Osteocyte (in vitro differentiated cells): ENCODE results near the gene F8. TPM values are rescaled to one million over a fixed set of nuclear protein-coding genes. Genes with fewer than 3 reads are reported as not detected.

Experiments
- DNase-seq: peaks from one replicate; pipeline ENCODE4 v3.0.0; 2021; ENCODE audit warnings: mixed read lengths; ENCODE audit not compliant: unreplicated experiment; ENCODE audit errors: extremely low spot score
- H3K27ac Mint-ChIP-seq: one replicate; pipeline ENCODE4 v1.8.0; 2021; ENCODE audit warnings: mild to moderate bottlenecking, mixed read lengths; ENCODE audit not compliant: unreplicated experiment
- H3K27me3 Mint-ChIP-seq: one replicate; pipeline ENCODE4 v1.8.0; 2021; ENCODE audit warnings: mixed read lengths; ENCODE audit not compliant: unreplicated experiment
- H3K36me3 Mint-ChIP-seq: one replicate; pipeline ENCODE4 v1.8.0; 2021; ENCODE audit warnings: mixed read lengths; ENCODE audit not compliant: unreplicated experiment
- H3K4me1 Mint-ChIP-seq: one replicate; pipeline ENCODE4 v1.8.0; 2021; ENCODE audit warnings: mixed read lengths; ENCODE audit not compliant: unreplicated experiment
- H3K4me3 Mint-ChIP-seq: one replicate; pipeline ENCODE4 v1.8.0; 2021; ENCODE audit warnings: mild to moderate bottlenecking, moderate library complexity, mixed read lengths; ENCODE audit not compliant: unreplicated experiment
- H3K9me3 Mint-ChIP-seq: one replicate; pipeline ENCODE4 v1.8.0; 2021; ENCODE audit warnings: mixed read lengths; ENCODE audit not compliant: unreplicated experiment
- total RNA-seq: library from RNA; stranded (reverse); gene quantifications from 2 replicates; pipeline ENCODE4 v1.2.1, GENCODE V29; 2021
- TF ChIP-seq, protein P1 (sequence below): fragments of 200-600 bp; sonication (generic); IDR thresholded peaks from 2 replicates; pipeline ENCODE4 v1.5.0; 2021; ENCODE audit warnings: antibody characterized with exemption, mild to moderate bottlenecking, moderate library complexity

The F8 gene
- total RNA-seq, 1 donor from 2014 or later: 2.2 TPM

DNA sequence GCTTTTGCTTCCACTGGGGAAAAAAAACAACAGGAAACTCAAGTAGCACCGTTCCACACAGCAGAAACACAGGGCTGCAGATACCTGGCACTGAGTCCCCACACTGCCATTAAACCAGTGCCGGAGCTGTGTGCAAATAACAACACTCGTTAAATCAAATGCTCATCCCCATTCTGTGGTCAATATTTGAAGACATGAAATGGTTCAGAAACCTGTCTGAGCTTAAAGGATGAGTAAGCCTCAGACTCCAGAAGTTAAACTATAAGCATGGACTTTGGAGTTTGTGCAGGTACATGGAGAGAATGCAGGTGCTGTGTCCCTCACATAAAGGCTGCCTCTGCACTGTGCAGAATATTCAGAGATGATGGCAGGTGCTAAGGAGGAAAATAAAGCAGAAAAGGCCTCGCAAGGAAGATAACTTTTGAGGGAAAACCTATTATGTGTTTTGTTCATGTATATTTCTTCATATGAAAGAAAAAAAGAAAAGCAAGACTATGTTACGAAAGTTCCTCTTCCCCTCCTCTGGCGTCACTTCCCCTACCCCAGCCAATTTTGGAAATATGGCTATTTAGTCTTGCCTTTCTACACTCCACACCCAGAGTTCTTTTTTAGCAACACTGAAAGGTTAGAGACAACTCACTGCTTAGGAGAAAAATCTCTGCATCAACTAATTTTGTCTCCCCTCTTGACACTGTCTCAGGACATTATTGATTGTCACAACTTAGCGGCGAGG is 221.9 kb downstream of the F8 start:
- Mint-ChIP-seq H3K27me3 (no peaks in the 10 kb centered on the region), H3K9me3 (peaks cover 3% of the 10 kb centered on the region), H3K36me3 (no peaks in the 10 kb centered on the region), H3K4me3 (no peak overlapping the region), H3K4me1 (peaks cover 38% of the 10 kb centered on the region), H3K27ac (no peak overlapping the region)
- TF ChIP-seq, protein P1, sequence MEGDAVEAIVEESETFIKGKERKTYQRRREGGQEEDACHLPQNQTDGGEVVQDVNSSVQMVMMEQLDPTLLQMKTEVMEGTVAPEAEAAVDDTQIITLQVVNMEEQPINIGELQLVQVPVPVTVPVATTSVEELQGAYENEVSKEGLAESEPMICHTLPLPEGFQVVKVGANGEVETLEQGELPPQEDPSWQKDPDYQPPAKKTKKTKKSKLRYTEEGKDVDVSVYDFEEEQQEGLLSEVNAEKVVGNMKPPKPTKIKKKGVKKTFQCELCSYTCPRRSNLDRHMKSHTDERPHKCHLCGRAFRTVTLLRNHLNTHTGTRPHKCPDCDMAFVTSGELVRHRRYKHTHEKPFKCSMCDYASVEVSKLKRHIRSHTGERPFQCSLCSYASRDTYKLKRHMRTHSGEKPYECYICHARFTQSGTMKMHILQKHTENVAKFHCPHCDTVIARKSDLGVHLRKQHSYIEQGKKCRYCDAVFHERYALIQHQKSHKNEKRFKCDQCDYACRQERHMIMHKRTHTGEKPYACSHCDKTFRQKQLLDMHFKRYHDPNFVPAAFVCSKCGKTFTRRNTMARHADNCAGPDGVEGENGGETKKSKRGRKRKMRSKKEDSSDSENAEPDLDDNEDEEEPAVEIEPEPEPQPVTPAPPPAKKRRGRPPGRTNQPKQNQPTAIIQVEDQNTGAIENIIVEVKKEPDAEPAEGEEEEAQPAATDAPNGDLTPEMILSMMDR: no peak
- DNase-seq: no peak

DNA sequence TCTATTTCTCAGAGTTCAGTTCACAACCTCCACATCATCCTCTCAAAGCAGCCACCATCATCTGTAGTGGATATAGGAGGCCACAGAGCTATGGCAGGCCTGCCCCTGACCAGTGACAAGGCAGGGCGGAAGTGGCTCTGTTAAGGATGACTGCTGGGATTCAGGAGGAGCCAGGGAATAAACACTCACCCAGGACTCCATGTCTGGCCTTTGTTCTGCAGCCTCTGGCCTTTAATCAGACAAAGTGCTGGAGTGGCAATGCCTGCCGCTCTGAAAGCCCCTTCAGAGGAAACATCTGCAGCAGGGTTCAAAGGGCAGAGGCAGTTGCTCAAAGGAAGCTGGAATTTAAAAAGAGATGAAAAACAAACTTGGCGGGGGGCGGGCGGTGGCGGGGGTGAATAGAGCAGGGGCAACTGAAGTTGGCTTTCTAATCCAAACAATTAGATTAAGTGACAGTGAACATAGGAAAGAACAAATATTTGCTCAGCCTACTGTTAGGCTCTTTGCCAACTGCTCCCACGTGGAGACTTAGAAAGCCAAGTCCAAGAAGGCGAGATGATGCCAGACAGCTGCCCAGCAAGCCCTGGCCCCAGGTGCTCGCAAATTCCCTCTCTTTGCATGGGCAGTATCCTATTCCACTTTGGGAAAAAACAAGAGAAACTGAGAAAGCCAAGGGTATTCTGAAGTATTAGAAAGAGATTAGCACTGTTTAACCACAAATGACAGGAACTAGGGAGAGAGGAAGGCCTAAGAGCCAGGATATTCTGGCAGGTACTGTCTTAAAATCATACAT is 222.8 kb downstream of the F8 start:
- Mint-ChIP-seq H3K27me3 (no peaks in the 10 kb centered on the region), H3K27ac (peak overlapping the region; percentile 84), H3K36me3 (no peaks in the 10 kb centered on the region), H3K4me1 (peaks cover 36% of the 10 kb centered on the region), H3K4me3 (no peak overlapping the region), H3K9me3 (peaks cover 3% of the 10 kb centered on the region)
- TF ChIP-seq, protein P1: no peak
- no peak for DNase-seq

DNA sequence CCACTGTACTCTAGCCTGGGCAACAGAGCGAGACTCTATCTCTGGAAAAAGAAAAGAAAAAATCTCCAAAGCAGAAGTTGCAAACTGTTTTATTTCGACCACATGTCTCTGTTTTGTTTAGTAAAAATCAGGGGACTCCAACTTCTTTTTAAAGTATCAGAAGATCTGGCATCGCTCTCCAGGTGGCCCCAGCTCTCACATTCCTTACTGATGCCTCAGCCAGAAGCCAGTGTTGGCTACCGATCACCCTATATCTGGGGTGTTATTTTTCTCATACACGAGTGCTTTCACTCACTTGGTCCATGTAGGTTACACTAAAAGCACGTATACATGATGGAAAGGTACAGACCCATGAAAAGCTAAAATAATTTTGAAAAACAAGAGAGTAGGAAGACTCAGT is 225.5 kb downstream of the F8 start:
- Mint-ChIP-seq H3K36me3 (peaks cover 2% of the 10 kb centered on the region), H3K4me1 (peaks cover 30% of the 10 kb centered on the region), H3K9me3 (peaks cover 9% of the 10 kb centered on the region), H3K27ac (no peak overlapping the region), H3K4me3 (no peak overlapping the region), H3K27me3 (no peaks in the 10 kb centered on the region)
- no peak for DNase-seq
- TF ChIP-seq, protein P1: no peak

DNA sequence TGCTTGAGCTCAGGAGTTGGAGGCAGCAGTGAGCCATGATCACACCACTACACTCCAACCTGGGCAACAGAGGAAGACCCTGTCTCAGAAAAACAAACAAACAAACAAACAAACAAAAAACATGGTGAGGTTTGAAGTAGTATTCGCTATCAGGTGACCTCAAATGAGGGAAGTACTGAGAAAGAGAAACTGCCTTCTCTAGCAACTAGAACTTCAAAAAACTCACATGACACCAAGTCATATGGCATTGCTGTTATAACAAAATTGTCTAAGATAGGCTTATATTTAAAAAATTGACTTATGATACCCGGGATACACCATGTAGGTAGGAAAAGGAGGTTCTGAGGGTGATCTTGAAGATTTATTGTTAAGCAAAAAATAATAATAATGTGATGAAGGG is 227.5 kb downstream of the F8 start:
- TF ChIP-seq, protein P1: no peak
- H3K27ac Mint-ChIP-seq: no peak overlapping the region
- H3K4me3 Mint-ChIP-seq: no peak overlapping the region
- peaks cover 2% of the 10 kb centered on the region for H3K36me3 Mint-ChIP-seq
- no peaks in the 10 kb centered on the region for H3K27me3 Mint-ChIP-seq
- peaks cover 27% of the 10 kb centered on the region for H3K4me1 Mint-ChIP-seq
- H3K9me3 Mint-ChIP-seq: peaks cover 15% of the 10 kb centered on the region
- DNase-seq: no peak
